ENCODE data around the gene ELFN2.

GRCh38 chr22:37363261-37363992, 63.9 kb downstream of the ELFN2 start:
- no peak for TF ChIP-seq POLR2A (IDR thresholded peaks at IDR 0.05)
- TF ChIP-seq, protein P1, sequence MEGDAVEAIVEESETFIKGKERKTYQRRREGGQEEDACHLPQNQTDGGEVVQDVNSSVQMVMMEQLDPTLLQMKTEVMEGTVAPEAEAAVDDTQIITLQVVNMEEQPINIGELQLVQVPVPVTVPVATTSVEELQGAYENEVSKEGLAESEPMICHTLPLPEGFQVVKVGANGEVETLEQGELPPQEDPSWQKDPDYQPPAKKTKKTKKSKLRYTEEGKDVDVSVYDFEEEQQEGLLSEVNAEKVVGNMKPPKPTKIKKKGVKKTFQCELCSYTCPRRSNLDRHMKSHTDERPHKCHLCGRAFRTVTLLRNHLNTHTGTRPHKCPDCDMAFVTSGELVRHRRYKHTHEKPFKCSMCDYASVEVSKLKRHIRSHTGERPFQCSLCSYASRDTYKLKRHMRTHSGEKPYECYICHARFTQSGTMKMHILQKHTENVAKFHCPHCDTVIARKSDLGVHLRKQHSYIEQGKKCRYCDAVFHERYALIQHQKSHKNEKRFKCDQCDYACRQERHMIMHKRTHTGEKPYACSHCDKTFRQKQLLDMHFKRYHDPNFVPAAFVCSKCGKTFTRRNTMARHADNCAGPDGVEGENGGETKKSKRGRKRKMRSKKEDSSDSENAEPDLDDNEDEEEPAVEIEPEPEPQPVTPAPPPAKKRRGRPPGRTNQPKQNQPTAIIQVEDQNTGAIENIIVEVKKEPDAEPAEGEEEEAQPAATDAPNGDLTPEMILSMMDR (IDR thresholded peaks at IDR 0.05) = no peak

Data from breast epithelium (tissue), 3 donors.